Measurements from ENCODE around the gene NFAM1.

DNA sequence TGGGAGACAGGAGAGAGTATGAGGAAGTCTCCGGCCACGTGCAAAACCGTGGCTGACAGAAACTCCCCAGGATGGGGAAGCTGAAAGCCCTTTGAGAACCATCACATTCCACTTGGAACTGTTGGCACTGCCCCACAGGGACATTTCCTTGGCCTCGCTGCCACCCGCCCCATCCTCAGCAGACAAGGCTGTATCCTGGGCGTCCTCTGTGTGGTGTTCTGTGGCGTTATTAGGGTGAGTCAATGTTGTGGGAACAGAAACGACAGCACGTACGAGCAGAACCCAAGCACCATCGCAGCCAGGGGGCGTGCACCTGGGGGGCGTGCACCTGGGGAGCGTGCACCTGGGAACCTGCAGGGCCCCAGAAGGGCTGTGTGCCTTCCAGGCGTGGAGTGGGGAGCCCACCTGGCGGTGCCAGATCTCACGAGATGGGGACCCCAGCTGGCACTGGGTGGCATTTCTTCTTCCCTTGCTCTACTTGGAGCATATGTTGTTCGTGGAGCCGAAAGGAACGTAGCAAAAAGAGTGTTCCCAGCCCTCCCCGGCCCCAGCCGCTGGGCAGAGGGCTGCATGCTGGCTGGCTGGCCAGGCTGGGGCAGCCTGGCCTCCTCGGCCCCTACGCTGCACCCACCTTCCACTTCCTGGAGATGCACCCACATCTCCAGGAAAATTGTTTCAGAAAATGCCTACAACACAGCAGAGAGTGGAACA, 35.4 kb downstream of the NFAM1 start:
- no peak for TF ChIP-seq EZH2phosphoT487 (IDR thresholded peaks at IDR 0.05; ENCODE audit: insufficient read depth, low read depth)
- TF ChIP-seq EZH2 (IDR thresholded peaks at IDR 0.05; ENCODE audit: insufficient read depth, poor library complexity, severe bottlenecking) = no peak
